Fibroblast of lung (primary cell): ENCODE data around the gene ANKRD33.

ENCODE experiments used
- EZH2 ChIP-seq: IDR thresholded peaks from 2 replicates; pipeline ENCODE4 v1.5.1; 2012; ENCODE audit warnings: low read length, control low read depth, mild to moderate bottlenecking; ENCODE audit errors: missing control alignments
- TF ChIP-seq, protein P1 (sequence below), 2 donors: IDR thresholded peaks in 1 of 2; conservative IDR thresholded peaks in 1 of 2; 1 replicate in 1 of 2; 2 replicates in 1 of 2; pipeline ENCODE4 v1.5.1; 2011 to 2012; ENCODE audit warnings: low read length in 2 of 2, control low read depth in 1 of 2, inconsistent platforms in 1 of 2, low read depth in 1 of 2, mild to moderate bottlenecking in 1 of 2

DNA sequence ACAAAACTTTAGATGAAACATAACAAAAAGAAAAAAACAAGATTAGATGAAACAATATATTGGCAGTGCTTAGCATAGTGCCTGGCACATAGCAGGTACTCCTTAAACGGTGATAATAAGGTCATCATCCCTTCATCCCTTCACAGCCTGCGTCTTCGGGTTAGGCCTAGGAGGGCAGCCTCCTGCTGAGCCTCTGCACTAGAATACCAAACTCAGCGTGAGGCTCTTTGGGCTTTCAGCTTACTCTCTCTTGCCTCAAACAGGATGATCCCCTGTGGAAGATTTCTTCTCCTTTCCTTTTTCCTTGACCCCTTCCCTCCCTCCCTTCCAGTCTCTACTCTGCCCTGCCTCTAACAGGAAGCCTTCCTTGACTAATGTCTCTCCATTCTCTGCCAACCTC is 25.0 kb upstream of the ANKRD33 start:
- TF ChIP-seq, protein P1, sequence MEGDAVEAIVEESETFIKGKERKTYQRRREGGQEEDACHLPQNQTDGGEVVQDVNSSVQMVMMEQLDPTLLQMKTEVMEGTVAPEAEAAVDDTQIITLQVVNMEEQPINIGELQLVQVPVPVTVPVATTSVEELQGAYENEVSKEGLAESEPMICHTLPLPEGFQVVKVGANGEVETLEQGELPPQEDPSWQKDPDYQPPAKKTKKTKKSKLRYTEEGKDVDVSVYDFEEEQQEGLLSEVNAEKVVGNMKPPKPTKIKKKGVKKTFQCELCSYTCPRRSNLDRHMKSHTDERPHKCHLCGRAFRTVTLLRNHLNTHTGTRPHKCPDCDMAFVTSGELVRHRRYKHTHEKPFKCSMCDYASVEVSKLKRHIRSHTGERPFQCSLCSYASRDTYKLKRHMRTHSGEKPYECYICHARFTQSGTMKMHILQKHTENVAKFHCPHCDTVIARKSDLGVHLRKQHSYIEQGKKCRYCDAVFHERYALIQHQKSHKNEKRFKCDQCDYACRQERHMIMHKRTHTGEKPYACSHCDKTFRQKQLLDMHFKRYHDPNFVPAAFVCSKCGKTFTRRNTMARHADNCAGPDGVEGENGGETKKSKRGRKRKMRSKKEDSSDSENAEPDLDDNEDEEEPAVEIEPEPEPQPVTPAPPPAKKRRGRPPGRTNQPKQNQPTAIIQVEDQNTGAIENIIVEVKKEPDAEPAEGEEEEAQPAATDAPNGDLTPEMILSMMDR (conservative IDR thresholded peaks at IDR 0.05 in 1 of 2, IDR thresholded peaks at IDR 0.05 in 1 of 2; ENCODE audit: low read depth in 1 of 2, low read length in 2 of 2), result no peak
- TF ChIP-seq EZH2, result no peak
